ENCODE results near the gene OR2T4. TPM values are rescaled to one million over a fixed set of nuclear protein-coding genes. Genes with fewer than 3 reads are reported as not detected.

Gene OR2T4, protein sequence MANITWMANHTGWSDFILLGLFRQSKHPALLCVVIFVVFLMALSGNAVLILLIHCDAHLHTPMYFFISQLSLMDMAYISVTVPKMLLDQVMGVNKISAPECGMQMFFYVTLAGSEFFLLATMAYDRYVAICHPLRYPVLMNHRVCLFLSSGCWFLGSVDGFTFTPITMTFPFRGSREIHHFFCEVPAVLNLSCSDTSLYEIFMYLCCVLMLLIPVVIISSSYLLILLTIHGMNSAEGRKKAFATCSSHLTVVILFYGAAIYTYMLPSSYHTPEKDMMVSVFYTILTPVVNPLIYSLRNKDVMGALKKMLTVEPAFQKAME
- total RNA-seq: not detected in 2 replicates

DNA sequence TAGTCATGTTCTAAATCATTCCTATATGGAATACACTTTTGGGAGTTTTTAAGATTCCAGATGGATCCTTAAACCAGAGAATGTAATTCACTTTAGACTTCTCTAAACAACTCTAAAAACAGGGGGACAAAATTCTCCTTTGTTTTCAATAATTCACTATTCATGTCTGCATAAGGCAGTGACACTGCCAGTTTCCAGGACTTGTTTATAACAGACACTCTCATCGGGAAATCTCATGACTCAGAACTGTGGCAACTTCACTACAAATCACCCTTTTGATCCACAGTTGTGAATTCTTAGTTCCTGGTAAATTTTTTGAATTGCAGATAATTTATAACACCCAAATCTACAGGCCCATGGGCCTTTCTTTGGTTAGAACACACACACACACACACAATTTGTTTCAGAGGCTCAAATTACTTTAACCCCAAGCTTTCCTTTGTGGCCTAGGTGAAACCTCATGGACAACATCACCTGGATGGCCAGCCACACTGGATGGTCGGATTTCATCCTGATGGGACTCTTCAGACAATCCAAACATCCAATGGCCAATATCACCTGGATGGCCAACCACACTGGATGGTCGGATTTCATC lies at the start of gene OR2T4:
OR2T4 (plus strand) TSS at position 545 of the 595 bp plus-strand sequence; CDS start at position 545, 0 bp downstream.
- no peaks in the 10 kb centered on the region for H3K9me3 Mint-ChIP-seq
- no peak within 1 kb of the TSS for H3K27ac Mint-ChIP-seq
- intact Hi-C loops (cut with micrococcal nuclease): no loop called here

DNA sequence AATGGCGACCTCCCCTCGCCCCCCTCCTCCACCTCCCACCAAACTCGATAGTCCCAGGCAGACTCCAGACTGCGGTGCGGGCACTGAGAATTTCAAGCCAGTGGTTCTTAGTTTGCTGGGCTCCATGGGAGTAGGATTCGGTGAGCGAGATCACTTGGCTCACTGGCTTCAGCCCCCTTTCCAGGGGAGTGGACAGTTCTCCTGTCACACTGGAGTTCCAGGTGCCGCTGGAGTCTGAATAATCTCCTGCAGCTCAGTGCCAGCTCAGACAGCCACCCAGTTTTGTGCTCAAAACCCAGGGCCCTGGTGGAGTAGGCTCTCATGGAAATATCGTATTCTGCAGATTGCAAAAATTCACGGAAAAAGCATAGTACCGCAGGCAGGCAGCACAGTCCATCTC lies 44.7 kb upstream of the OR2T4 start:
- no peaks in the 10 kb centered on the region for H3K27me3 Mint-ChIP-seq (ENCODE audit: insufficient read depth)
- H3K4me3 Mint-ChIP-seq: no peak overlapping the region
- no peak overlapping the region for H3K27ac Mint-ChIP-seq
- no peaks in the 10 kb centered on the region for H3K4me1 Mint-ChIP-seq (ENCODE audit: low read depth)
- peaks cover 8% of the 10 kb centered on the region for H3K9me3 Mint-ChIP-seq
- intact Hi-C loops (cut with micrococcal nuclease): no loop called here
- no peaks in the 10 kb centered on the region for H3K36me3 Mint-ChIP-seq (ENCODE audit: low read depth)
- no peak for DNase-seq (ENCODE audit: low spot score)

More for the DNA sequence above, at the start of gene OR2T4:
- Mint-ChIP-seq H3K4me1 (ENCODE audit: low read depth) (no peaks in the 10 kb centered on the region), H3K4me3 (no peak within 1 kb of the TSS), H3K36me3 (ENCODE audit: low read depth) (no peaks in the 10 kb centered on the region), H3K27me3 (ENCODE audit: insufficient read depth) (no peaks in the 10 kb centered on the region)
- DNase-seq (ENCODE audit: low spot score): no peak

- intact Hi-C loops (cut with micrococcal nuclease): no loop called here
- H3K27me3 Mint-ChIP-seq (ENCODE audit: insufficient read depth): no peaks in the 10 kb centered on the region
- H3K9me3 Mint-ChIP-seq: no peaks in the 10 kb centered on the region
- no peak for DNase-seq (ENCODE audit: low spot score)
- H3K4me1 Mint-ChIP-seq (ENCODE audit: low read depth): no peaks in the 10 kb centered on the region
- no peak within 1 kb of the TSS for H3K27ac Mint-ChIP-seq
- no peak within 1 kb of the TSS for H3K4me3 Mint-ChIP-seq
- no peaks in the 10 kb centered on the region for H3K36me3 Mint-ChIP-seq (ENCODE audit: low read depth)
These were observed 37.0 kb upstream of the OR2T4 start, which contains the start of gene OR2M7 for GRCh38 chr1:248324468-248324867. Gene OR2M7 (minus strand): TSS chr1:248324568. CDS start chr1:248324568, 0 bp downstream.

DNA sequence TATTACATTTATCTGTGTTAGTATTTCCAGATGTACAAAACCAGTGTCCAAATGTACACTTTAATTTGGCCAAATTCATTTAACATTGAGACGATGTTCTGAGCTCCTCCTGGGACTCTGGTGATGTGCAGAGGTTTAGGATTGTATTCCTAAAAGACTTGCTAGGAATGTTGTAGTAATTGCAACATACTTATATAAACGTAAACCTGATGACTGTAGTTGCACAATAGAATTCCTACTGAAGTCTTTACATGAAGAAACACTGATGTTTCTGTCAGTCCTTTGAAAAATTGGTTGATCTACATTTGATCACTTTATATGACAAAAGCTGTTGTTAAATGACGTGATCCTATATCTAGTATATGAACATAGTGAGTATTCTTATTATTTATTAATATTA lies 18.0 kb upstream of the OR2T4 start:
- Mint-ChIP-seq H3K4me3 (no peak overlapping the region), H3K27me3 (ENCODE audit: insufficient read depth) (no peaks in the 10 kb centered on the region), H3K36me3 (ENCODE audit: low read depth) (no peaks in the 10 kb centered on the region), H3K4me1 (ENCODE audit: low read depth) (no peaks in the 10 kb centered on the region), H3K9me3 (no peaks in the 10 kb centered on the region), H3K27ac (no peak overlapping the region)
- DNase-seq (ENCODE audit: low spot score): no peak
- intact Hi-C loops (cut with micrococcal nuclease): no loop called here

DNA sequence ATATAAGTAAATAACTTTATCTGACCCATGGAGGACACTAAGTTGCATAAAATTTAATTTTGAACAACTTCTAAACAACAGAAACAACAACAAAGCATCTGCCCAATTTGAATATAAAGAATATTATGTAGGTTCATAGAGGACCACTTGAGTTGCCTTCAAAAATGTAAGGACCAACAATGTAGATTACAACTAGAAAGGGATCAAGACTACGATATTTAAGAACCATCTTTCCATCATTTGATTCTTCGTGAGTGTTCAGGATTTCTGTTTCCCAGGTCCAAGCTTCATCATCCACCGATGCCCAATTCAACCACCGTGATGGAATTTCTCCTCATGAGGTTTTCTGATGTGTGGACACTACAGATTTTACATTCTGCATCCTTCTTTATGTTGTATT lies 13.0 kb upstream of the OR2T4 start, which contains the start of gene OR14C36:
OR14C36 (plus strand) TSS at position 301 of the 400 bp plus-strand sequence; CDS start at position 301, 0 bp downstream.
- no peaks in the 10 kb centered on the region for H3K27me3 Mint-ChIP-seq (ENCODE audit: insufficient read depth)
- intact Hi-C loops (cut with micrococcal nuclease): no loop called here
- H3K9me3 Mint-ChIP-seq: no peaks in the 10 kb centered on the region
- no peak within 1 kb of the TSS for H3K4me3 Mint-ChIP-seq
- DNase-seq (ENCODE audit: low spot score): no peak
- no peaks in the 10 kb centered on the region for H3K36me3 Mint-ChIP-seq (ENCODE audit: low read depth)
- no peak within 1 kb of the TSS for H3K27ac Mint-ChIP-seq
- no peaks in the 10 kb centered on the region for H3K4me1 Mint-ChIP-seq (ENCODE audit: low read depth)

DNA sequence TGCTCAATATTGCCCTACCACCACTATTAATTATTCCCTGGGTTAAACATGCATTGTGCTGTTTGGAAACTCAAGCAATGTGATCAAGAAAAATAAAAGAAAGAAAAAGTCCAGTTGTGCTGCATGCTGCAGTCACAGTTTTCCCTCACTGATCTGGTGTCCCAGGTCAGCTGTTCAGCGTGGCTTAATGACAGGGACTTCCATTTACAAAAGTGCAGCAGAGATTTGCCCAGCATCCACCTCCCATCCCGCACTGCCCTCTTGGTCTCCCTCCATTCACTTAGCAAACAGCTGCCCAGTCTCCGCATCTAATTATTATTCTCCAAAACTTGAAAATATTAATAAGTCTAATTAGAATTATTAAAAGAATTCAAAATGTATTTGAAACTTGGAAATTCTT lies 2.0 kb upstream of the OR2T4 start:
- H3K36me3 Mint-ChIP-seq (ENCODE audit: low read depth): no peaks in the 10 kb centered on the region
- no peak for DNase-seq (ENCODE audit: low spot score)
- H3K9me3 Mint-ChIP-seq: no peaks in the 10 kb centered on the region
- H3K4me1 Mint-ChIP-seq (ENCODE audit: low read depth): no peaks in the 10 kb centered on the region
- no peak overlapping the region for H3K4me3 Mint-ChIP-seq
- no peak overlapping the region for H3K27ac Mint-ChIP-seq
- intact Hi-C loops (cut with micrococcal nuclease): no loop called here
- H3K27me3 Mint-ChIP-seq (ENCODE audit: insufficient read depth): no peaks in the 10 kb centered on the region

DNA sequence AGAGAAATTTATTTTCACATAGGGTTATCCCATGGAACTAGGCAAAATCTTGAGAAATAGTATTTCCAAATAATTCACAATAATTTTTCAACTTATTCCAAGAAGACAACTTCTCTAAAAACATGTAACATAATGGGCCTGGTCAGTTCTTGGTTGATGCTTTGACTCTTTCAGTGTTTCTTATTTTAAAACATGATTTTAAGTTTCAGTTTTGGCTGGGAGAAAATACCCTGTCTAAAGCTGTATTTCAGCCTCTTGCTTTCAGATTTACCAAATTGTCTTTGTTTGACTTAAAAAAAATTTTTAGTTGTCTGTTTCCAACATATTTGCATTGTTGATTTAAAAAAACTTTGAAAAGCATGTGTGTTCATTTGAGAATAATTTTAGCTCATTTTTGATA lies 5.1 kb downstream of the OR2T4 start:
- no peaks in the 10 kb centered on the region for H3K4me1 Mint-ChIP-seq (ENCODE audit: low read depth)
- H3K4me3 Mint-ChIP-seq: no peak overlapping the region
- intact Hi-C loops (cut with micrococcal nuclease): no loop called here
- no peaks in the 10 kb centered on the region for H3K27me3 Mint-ChIP-seq (ENCODE audit: insufficient read depth)
- H3K27ac Mint-ChIP-seq: no peak overlapping the region
- H3K36me3 Mint-ChIP-seq (ENCODE audit: low read depth): no peaks in the 10 kb centered on the region
- DNase-seq (ENCODE audit: low spot score): no peak
- H3K9me3 Mint-ChIP-seq: no peaks in the 10 kb centered on the region

DNA sequence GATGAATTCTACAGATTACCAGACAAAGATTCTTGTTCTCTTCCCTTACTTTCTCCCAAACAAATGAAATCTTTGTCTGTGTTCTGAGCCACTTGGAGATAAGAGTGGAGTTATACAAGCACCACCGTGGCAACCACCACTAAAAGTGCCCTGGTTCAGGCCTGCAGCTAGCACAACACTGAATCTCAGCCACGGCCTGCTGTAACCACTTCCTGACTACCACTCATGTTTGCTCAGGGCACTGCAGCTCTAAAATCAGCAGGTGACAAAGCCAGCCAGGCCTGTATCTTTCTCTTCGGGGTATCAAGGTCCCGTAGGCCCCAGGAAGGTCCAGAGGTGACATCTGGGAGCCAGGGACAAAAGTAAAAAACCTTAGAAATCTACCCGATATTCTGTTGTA lies 10.9 kb downstream of the OR2T4 start:
- H3K4me1 Mint-ChIP-seq (ENCODE audit: low read depth): no peaks in the 10 kb centered on the region

DNA sequence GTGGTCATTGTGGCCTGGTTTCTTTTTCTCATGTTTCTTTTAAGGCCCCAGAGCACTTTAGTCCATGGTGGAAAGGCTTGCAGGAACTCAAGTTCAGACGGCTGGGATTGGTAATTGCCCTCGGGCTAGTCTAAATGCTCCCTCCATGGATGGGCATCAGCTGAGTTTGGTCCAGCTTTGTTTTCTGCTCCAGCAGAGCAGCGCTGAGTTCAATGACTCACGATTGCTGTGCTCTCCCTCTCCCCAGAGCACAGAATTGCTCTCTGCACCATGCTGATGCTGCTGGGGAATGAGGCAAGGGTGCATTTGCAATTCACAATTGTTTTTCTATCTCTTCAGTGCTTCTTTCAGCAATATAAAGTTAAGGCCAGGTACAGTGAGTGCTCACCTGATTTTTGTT lies 12.3 kb downstream of the OR2T4 start:
- intact Hi-C loops (cut with micrococcal nuclease): no loop called here
- no peak overlapping the region for H3K27ac Mint-ChIP-seq
- H3K4me3 Mint-ChIP-seq: no peak overlapping the region

More for the DNA sequence above, 10.9 kb downstream of the OR2T4 start:
- intact Hi-C loops (cut with micrococcal nuclease): no loop called here
- Mint-ChIP-seq H3K27ac (no peak overlapping the region), H3K9me3 (no peaks in the 10 kb centered on the region), H3K36me3 (ENCODE audit: low read depth) (no peaks in the 10 kb centered on the region), H3K4me3 (no peak overlapping the region), H3K27me3 (ENCODE audit: insufficient read depth) (peaks cover 2% of the 10 kb centered on the region)
- no peak for DNase-seq (ENCODE audit: low spot score)

DNA sequence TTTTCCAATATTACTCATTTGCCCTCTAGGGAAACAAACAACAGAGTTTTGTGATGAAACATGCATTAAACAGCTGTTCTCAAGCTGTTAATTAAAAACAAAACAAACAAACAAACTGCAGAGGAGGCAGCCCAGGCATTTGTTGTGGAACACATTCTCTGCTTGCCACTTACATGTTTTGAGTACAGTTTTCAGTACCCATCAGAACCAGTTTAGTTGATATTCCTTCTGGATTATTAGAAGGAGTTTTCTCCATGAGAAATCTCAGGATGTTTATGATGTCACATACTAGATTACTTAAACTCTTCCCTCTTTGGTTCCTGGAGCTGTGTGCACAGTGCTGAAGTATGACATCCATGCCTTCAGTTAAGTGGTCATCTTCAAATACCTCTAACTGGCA lies 14.0 kb downstream of the OR2T4 start, which contains the start of gene OR2T6:
OR2T6 (plus strand) TSS at position 301 of the 400 bp plus-strand sequence. CDS start 11,863 bp downstream, outside the sequence.
- no peak within 1 kb of the TSS for H3K27ac Mint-ChIP-seq
- no peaks in the 10 kb centered on the region for H3K4me1 Mint-ChIP-seq (ENCODE audit: low read depth)
- peaks cover 2% of the 10 kb centered on the region for H3K27me3 Mint-ChIP-seq (ENCODE audit: insufficient read depth)
- H3K36me3 Mint-ChIP-seq (ENCODE audit: low read depth): no peaks in the 10 kb centered on the region
- no peak for DNase-seq (ENCODE audit: low spot score)
- H3K9me3 Mint-ChIP-seq: no peaks in the 10 kb centered on the region
- no peak within 1 kb of the TSS for H3K4me3 Mint-ChIP-seq
- intact Hi-C loops (cut with micrococcal nuclease): no loop called here

More for the DNA sequence above, 12.3 kb downstream of the OR2T4 start:
- no peaks in the 10 kb centered on the region for H3K36me3 Mint-ChIP-seq (ENCODE audit: low read depth)
- no peaks in the 10 kb centered on the region for H3K9me3 Mint-ChIP-seq
- no peak for DNase-seq (ENCODE audit: low spot score)
- H3K4me1 Mint-ChIP-seq (ENCODE audit: low read depth): no peaks in the 10 kb centered on the region
- peaks cover 2% of the 10 kb centered on the region for H3K27me3 Mint-ChIP-seq (ENCODE audit: insufficient read depth)

GRCh38 chr1:248376916-248377315 lies 15.5 kb downstream of the OR2T4 start:
- no peak for DNase-seq (ENCODE audit: low spot score)
- intact Hi-C loops (cut with micrococcal nuclease): no loop called here

GRCh38 chr1:248380854-248381253 lies 19.4 kb downstream of the OR2T4 start:
- DNase-seq (ENCODE audit: low spot score): no peak

More at GRCh38 chr1:248376916-248377315, 15.5 kb downstream of the OR2T4 start:
- Mint-ChIP-seq H3K27me3 (ENCODE audit: insufficient read depth) (peaks cover under 1% of the 10 kb centered on the region), H3K4me1 (ENCODE audit: low read depth) (no peaks in the 10 kb centered on the region), H3K36me3 (ENCODE audit: low read depth) (no peaks in the 10 kb centered on the region), H3K9me3 (no peaks in the 10 kb centered on the region), H3K4me3 (no peak overlapping the region), H3K27ac (no peak overlapping the region)

DNA sequence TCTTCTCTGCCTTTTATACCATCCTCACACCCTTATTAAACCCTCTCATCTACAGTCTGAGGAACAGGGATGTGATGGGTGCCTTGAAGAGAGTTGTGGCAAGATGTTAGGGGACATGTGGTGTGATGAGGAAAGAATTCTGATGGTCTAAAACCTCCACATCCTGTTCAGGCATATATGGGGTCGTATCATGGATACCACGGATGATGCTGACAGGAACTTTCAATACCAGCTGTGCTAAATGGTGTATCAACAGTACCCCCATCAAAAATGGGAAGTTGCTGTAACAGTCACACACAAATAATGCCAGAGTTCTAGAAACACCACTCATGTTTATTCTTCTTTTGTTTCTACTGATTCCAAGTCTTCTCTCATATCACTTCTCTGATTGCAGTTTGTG lies 27.0 kb downstream of the OR2T4 start:
- Mint-ChIP-seq H3K9me3 (no peaks in the 10 kb centered on the region), H3K36me3 (ENCODE audit: low read depth) (no peaks in the 10 kb centered on the region)
- intact Hi-C loops (cut with micrococcal nuclease): no loop called here

More at GRCh38 chr1:248380854-248381253, 19.4 kb downstream of the OR2T4 start:
- Mint-ChIP-seq H3K36me3 (ENCODE audit: low read depth) (no peaks in the 10 kb centered on the region), H3K27me3 (ENCODE audit: insufficient read depth) (no peaks in the 10 kb centered on the region), H3K27ac (no peak overlapping the region), H3K9me3 (no peaks in the 10 kb centered on the region), H3K4me1 (ENCODE audit: low read depth) (no peaks in the 10 kb centered on the region), H3K4me3 (no peak overlapping the region)
- intact Hi-C loops (cut with micrococcal nuclease): no loop called here

More for the DNA sequence above, 27.0 kb downstream of the OR2T4 start:
- no peak for DNase-seq (ENCODE audit: low spot score)
- H3K27me3 Mint-ChIP-seq (ENCODE audit: insufficient read depth): no peaks in the 10 kb centered on the region
- H3K27ac Mint-ChIP-seq: no peak overlapping the region
- no peaks in the 10 kb centered on the region for H3K4me1 Mint-ChIP-seq (ENCODE audit: low read depth)
- H3K4me3 Mint-ChIP-seq: no peak overlapping the region

All from activated T-helper 1 cell treated with anti-CD3 and anti-CD28 coated beads, Interleukin-12 subunit alpha, Interleukin-12 subunit beta, Interleukin-2, Interleukin-4 antibody, amounts not matched to agents 30 ng/mL and 10 ng/mL and 1 ng/mL, durations not matched to agents 14 hours and 24 hours and 36 hours (primary cell).